ENCODE results near the gene GPER1. TPM values are rescaled to one million over a fixed set of nuclear protein-coding genes. Genes with fewer than 3 reads are reported as not detected.

GPER1 gene
- total RNA-seq, 4 donors from 2014 or later, result 1.1 to 4.5 (median 3.1) TPM

- 36 to 43% methylated on average over 43 to 52 of the region's 55 CpGs for WGBS, 2 donors
- TF ChIP-seq CTCF (IDR thresholded peaks at IDR 0.05) (no peak), POLR2A (IDR thresholded peaks at IDR 0.05) (no peak)
- intact Hi-C loops (cut with DNase I; ENCODE audit: low total_unique reads), result no loop called here
- H3K4me3 ChIP-seq (ENCODE audit: low read depth, poor library complexity, severe bottlenecking), result no peak overlapping the region
- peak; percentile 75 to 92 for DNase-seq (ENCODE audit: low spot score in 2 of 2)
Observed at GRCh38 chr7:1059200-1060091, 28.5 kb upstream of the GPER1 start.

- 39 to 45% methylated on average over 16 to 35 of the region's 35 CpGs for WGBS, 2 donors
- peak in 1 of 2 donors; percentile 90 for DNase-seq (ENCODE audit: low spot score in 2 of 2)
- no peak for TF ChIP-seq POLR2A (IDR thresholded peaks at IDR 0.05)
- TF ChIP-seq CTCF (IDR thresholded peaks at IDR 0.05), result no peak
- H3K4me3 ChIP-seq (ENCODE audit: low read depth, poor library complexity, severe bottlenecking), result no peak overlapping the region
- intact Hi-C loops (cut with DNase I; ENCODE audit: low total_unique reads), result no loop called here
Observed at GRCh38 chr7:1060315-1061072, 27.4 kb upstream of the GPER1 start.

GRCh38 chr7:1061180-1061579 lies 26.7 kb upstream of the GPER1 start:
- no peak for DNase-seq (ENCODE audit: low spot score in 2 of 2)
- TF ChIP-seq POLR2A (IDR thresholded peaks at IDR 0.05) (no peak), CTCF (IDR thresholded peaks at IDR 0.05) (no peak)
- intact Hi-C loops (cut with DNase I; ENCODE audit: low total_unique reads), result no loop called here
- 89% methylated on average over 7 to 9 of the region's 9 CpGs for WGBS, 2 donors
- no peak overlapping the region for H3K4me3 ChIP-seq (ENCODE audit: low read depth, poor library complexity, severe bottlenecking)

- 56 to 67% methylated on average over 33 of the region's 33 CpGs for WGBS, 2 donors
- no peak overlapping the region for H3K4me3 ChIP-seq (ENCODE audit: low read depth, poor library complexity, severe bottlenecking)
- TF ChIP-seq POLR2A (IDR thresholded peaks at IDR 0.05), result no peak
- TF ChIP-seq CTCF (IDR thresholded peaks at IDR 0.05), result no peak
- no peak for DNase-seq (ENCODE audit: low spot score in 2 of 2)
- intact Hi-C loops (cut with DNase I; ENCODE audit: low total_unique reads), result no loop called here
Observed at GRCh38 chr7:1062296-1063294, 25.3 kb upstream of the GPER1 start.

GRCh38 chr7:1063361-1063760 lies 24.6 kb upstream of the GPER1 start:
- 62 to 82% methylated on average over 21 of the region's 21 CpGs for WGBS, 2 donors
- intact Hi-C loops (cut with DNase I; ENCODE audit: low total_unique reads), result no loop called here
- no peak overlapping the region for H3K4me3 ChIP-seq (ENCODE audit: low read depth, poor library complexity, severe bottlenecking)
- no peak for TF ChIP-seq POLR2A (IDR thresholded peaks at IDR 0.05)
- no peak for TF ChIP-seq CTCF (IDR thresholded peaks at IDR 0.05)
- peak in 1 of 2 donors; percentile 85 for DNase-seq (ENCODE audit: low spot score in 2 of 2)

Measured in lower leg skin (tissue), 4 donors.